ENCODE measurements around the gene AFDN.

GRCh38 chr6:167988945-167989841, 162.5 kb downstream of the AFDN start:
- TF ChIP-seq POLR2A (IDR thresholded peaks at IDR 0.05) (no peak), CTCF (IDR thresholded peaks at IDR 0.05) (no peak), EP300 (IDR thresholded peaks at IDR 0.05) (no peak)
